GM23248 (cell line): ENCODE data around the gene ARHGAP26.

ENCODE experiments used
- EZH2 ChIP-seq: fragments of 200-600 bp; sonication (generic); IDR thresholded peaks from 2 replicates; pipeline ENCODE4 v1.6.1; 2018; ENCODE audit warnings: antibody characterized with exemption, mild to moderate bottlenecking; ENCODE audit not compliant: insufficient read depth, poor library complexity, severe bottlenecking
- EZH2phosphoT487 ChIP-seq: fragments of 200-600 bp; sonication (generic); IDR thresholded peaks from 2 replicates; pipeline ENCODE4 v1.6.1; 2018; ENCODE audit warnings: antibody characterized with exemption, moderate library complexity, mild to moderate bottlenecking, low read depth; ENCODE audit not compliant: insufficient read depth

DNA sequence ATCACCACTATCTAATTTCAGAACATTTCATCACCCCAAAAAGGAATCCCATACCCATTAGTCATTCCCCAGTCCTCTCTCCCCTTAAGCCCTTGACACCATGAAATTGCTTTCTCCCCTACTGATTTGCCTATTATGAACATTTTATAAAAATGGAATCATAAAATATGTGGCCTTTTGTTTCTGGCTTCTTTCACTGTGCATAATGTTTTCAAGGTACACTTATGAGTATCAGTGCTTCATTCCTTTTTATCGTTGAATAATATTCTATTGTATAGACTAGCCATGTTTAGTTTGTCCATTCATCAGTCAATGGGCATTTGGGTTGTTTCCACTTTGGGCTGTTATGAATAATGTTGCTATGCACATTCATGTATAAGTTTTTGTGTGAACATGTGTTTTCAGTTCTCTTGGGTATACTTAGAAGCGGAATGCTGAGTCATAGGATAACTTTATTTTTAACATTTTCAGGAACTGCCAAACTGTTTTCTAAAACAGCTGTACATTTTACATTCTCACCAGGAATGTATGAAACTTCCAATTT lies 43.9 kb upstream of the ARHGAP26 start:
- TF ChIP-seq EZH2, result no peak
- no peak for TF ChIP-seq EZH2phosphoT487
